Neuron (in vitro differentiated cells): ENCODE data around the gene SPRED2.

ENCODE experiments used
- H2AFZ ChIP-seq: one replicate; pipeline ENCODE4 v1.6.1; 2013; ENCODE audit warnings: low read depth, mild to moderate bottlenecking, inconsistent platforms, low read length, moderate library complexity
- H3K27me3 ChIP-seq: one replicate; pipeline ENCODE4 v1.6.1; 2013; ENCODE audit warnings: low read length; ENCODE audit not compliant: insufficient read depth
- H3K36me3 ChIP-seq: one replicate; pipeline ENCODE4 v1.6.1; 2013; ENCODE audit warnings: low read length; ENCODE audit not compliant: insufficient read depth
- H3K4me1 ChIP-seq: one replicate; pipeline ENCODE4 v1.6.1; 2013; ENCODE audit warnings: low read length; ENCODE audit not compliant: insufficient read depth
- H3K4me3 ChIP-seq: 2 replicates; pipeline ENCODE4 v1.5.1; 2013; ENCODE audit warnings: mild to moderate bottlenecking, low read length, moderate library complexity
- H3K9me3 ChIP-seq: one replicate; pipeline ENCODE4 v1.6.1; 2013; ENCODE audit warnings: low read length

The SPRED2 gene

DNA sequence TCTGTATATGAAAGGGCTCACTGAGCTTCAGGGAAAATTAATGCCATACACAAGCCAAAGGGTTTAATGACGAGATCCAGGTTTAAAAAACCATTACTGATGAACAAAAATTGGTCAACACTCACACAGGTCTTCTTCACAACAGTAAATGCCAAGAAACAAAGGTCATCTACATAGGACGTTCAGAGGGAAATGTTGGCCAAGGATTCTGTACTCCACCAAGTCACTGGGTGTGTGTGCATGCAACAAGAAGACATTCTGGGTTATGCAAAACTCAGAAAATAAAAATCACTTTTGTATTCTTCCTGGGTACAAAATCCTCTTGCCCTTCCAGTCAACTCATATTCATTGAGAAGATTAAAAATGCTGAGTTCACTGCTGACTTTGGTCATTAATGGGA is 126.5 kb downstream of the SPRED2 start:
- H3K27me3 ChIP-seq: no peaks in the 10 kb centered on the region
- H3K36me3 ChIP-seq: peaks cover 12% of the 10 kb centered on the region
- no peaks in the 10 kb centered on the region for H3K9me3 ChIP-seq
- H3K4me3 ChIP-seq: no peak overlapping the region
- no peak overlapping the region for H2AFZ ChIP-seq
- peaks cover 12% of the 10 kb centered on the region for H3K4me1 ChIP-seq

DNA sequence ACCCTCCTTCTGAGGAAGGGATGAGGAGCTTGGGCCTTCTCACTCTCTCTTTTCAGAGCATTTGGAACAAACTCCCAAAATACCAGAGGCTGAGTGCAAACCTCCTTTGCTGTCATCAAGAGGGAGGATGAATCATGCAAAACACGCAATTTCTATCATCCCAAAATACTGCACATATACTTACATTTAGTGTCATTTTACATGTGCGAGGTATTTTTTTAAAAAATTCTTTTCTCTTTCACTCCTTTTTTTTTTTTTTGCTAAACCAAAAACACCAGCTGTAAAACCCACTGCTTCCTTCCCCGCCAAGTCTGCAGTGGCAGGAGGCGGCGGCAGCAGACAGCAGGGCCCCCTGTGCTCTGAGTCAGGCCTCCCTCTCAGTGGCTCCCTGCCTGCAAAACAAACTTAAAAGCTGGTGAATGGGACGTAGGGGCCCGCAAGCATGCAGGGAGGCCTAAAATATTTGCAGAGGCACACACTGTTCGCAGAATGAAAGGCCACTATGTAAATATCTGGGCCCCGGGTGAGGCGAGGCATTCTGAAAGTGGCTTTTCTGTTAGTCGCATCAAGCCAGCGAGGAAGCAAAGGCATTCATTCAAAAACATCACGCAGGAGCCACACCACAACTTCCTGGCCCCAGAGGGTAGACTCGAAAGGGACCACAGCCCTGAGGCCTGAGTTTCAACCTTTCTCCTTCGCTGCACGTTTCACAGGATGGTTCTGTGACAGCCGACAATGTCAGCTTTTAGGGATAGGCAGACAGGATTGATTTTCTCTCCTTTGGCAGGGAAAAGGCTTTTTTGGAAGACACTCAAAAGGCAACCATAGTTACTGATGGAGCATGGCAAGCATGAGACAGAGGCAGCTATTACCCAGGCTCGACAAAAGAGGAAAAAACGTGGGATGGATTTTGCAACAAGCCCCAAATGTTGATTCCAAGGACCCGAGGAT is 131.4 kb downstream of the SPRED2 start:
- no peaks in the 10 kb centered on the region for H3K27me3 ChIP-seq
- H3K4me1 ChIP-seq: peaks cover 23% of the 10 kb centered on the region
- H3K36me3 ChIP-seq: no peaks in the 10 kb centered on the region
- peak overlapping the region; percentile 27 for H2AFZ ChIP-seq
- peak overlapping the region; percentile 43 for H3K4me3 ChIP-seq
- no peaks in the 10 kb centered on the region for H3K9me3 ChIP-seq

DNA sequence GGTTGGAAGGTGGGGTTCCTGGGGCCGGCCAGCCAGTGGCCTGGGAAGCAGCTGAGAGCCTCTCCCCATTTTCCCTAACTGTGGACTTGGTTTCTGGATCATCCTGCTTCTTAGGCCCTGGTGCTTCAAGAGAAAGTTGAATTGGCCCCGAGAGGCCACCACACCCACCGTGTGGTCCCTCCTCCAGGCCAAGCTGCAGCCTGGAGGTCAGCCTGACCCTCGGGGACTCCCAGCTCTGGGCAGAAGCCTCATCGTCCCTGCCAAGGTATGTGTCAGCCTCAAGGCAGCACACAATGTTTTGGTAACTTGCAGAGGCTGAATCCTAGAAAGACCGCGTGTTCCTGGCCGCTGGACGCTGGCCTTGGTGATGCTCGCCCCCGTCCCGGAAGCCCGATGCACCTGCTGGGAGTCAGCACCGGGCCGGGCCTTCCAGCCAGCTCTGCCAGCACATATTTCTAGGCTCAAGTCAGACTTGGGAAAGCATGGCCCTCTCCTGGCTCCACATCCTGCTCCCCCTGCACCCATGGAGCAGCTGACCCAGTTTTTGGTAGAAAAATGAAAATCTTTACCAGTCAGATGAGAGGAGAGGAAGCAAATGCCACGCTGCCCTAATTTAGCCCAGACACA is 132.2 kb downstream of the SPRED2 start:
- H3K36me3 ChIP-seq: no peaks in the 10 kb centered on the region
- no peaks in the 10 kb centered on the region for H3K27me3 ChIP-seq
- H3K4me3 ChIP-seq: peak overlapping the region; percentile 43
- H3K4me1 ChIP-seq: peaks cover 23% of the 10 kb centered on the region
- H2AFZ ChIP-seq: peak overlapping the region; percentile 27
- no peaks in the 10 kb centered on the region for H3K9me3 ChIP-seq

DNA sequence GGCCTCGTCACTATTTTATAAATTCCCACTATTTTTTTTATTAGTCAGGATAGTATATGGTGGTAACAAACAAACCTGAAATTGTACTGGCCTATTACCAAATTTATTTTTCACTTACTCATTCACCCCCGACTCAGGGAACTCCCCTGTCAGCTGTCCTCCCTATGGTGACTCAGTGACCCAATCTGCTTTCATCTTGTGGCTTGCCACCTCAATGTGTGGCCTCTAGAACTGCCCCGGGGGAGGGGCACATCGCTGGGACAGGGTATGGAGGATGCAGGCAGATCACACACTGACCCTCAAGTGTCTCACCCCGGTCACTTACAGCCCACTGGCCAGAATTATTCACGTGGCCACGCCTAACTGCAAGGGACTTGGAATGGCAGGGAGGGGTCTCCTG is 133.2 kb downstream of the SPRED2 start:
- peaks cover 28% of the 10 kb centered on the region for H3K4me1 ChIP-seq
- no peaks in the 10 kb centered on the region for H3K27me3 ChIP-seq
- no peak overlapping the region for H3K4me3 ChIP-seq
- no peaks in the 10 kb centered on the region for H3K36me3 ChIP-seq
- no peak overlapping the region for H2AFZ ChIP-seq
- no peaks in the 10 kb centered on the region for H3K9me3 ChIP-seq

DNA sequence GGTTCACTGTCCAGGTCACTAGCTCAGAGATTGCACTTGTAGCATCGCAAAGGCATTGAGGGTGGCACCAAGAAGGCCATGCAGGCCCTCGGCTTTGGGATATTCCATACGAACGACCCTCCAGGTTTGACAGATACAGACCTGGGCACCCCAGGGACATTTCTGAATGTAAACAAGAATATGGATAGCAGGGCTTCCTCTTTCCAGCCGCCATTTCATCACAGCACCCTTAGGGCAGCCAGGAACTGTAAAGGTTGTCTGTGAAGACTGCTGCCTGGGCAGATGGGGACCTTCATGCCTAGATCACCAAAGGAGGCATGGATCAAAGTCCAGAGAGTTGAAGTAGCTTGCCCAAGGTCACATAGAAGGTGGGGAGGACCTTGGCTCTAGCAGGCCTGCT is 134.3 kb downstream of the SPRED2 start:
- Histone ChIP-seq H2AFZ (no peak overlapping the region), H3K36me3 (no peaks in the 10 kb centered on the region), H3K4me3 (no peak overlapping the region), H3K9me3 (no peaks in the 10 kb centered on the region), H3K4me1 (peaks cover 28% of the 10 kb centered on the region), H3K27me3 (no peaks in the 10 kb centered on the region)

DNA sequence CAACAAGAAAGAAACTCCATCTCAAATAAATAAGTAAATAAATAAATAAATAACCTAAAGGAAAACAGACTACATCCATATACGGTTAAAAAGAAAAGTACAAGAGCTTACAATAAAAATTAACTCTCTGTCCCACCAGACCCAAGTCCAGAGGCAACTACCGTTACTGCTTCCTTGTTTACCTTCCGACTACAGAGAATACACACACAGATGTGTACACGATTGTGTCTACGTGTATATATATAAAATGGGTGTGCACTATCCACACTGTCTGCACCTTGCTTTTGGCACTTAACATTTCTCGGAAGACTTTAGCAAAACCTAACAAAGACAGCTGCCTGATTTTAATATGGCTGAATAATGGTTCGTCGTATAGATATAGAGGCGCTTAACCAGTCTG is 134.9 kb downstream of the SPRED2 start:
- Histone ChIP-seq H3K27me3 (no peaks in the 10 kb centered on the region), H3K36me3 (no peaks in the 10 kb centered on the region), H3K4me1 (peaks cover 28% of the 10 kb centered on the region), H2AFZ (no peak overlapping the region), H3K9me3 (no peaks in the 10 kb centered on the region), H3K4me3 (no peak overlapping the region)

DNA sequence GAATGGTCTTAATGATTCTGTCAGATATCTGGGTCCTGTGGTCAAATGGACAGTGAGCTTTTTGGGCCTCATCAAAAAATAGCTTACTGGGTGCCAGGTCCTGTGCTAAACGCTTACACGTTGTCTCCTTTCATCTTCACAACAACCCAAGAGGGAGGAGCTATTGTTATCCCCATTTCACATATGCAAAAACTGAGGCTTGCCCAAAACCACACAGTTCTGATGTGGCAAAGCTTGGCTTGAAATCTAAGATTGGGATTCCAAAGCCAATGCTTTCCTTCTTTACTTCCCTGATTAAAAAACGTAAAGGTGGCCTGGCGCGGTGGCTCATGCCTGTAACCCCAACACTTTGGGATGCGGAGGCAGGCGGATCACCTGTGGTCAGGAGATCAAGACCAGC is 135.4 kb downstream of the SPRED2 start:
- Histone ChIP-seq H2AFZ (no peak overlapping the region), H3K4me1 (peaks cover 26% of the 10 kb centered on the region), H3K27me3 (no peaks in the 10 kb centered on the region), H3K36me3 (no peaks in the 10 kb centered on the region), H3K4me3 (no peak overlapping the region), H3K9me3 (no peaks in the 10 kb centered on the region)

DNA sequence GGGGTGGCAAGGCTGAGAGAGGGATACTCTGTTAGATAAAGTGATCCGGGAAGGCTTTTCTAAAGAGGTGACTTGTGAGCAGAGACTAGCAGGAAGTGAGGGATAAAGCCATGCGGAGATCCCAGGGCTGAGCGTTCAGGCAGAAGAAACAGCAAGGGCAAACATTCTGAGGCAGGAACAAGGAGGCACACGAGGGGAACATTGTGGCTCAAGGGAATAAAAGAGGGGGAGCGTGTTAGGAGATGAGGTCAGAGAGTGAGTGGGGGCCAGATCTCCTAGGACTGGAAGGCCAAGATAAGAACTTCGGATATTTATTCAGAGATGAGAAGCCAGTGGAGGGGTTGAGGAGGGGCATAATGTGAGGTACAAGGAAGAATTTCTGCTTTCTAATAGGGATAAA is 137.7 kb downstream of the SPRED2 start:
- H3K36me3 ChIP-seq: no peaks in the 10 kb centered on the region
- H3K27me3 ChIP-seq: no peaks in the 10 kb centered on the region
- H3K4me3 ChIP-seq: no peak overlapping the region
- peaks cover 5% of the 10 kb centered on the region for H3K4me1 ChIP-seq
- H3K9me3 ChIP-seq: no peaks in the 10 kb centered on the region
- no peak overlapping the region for H2AFZ ChIP-seq

DNA sequence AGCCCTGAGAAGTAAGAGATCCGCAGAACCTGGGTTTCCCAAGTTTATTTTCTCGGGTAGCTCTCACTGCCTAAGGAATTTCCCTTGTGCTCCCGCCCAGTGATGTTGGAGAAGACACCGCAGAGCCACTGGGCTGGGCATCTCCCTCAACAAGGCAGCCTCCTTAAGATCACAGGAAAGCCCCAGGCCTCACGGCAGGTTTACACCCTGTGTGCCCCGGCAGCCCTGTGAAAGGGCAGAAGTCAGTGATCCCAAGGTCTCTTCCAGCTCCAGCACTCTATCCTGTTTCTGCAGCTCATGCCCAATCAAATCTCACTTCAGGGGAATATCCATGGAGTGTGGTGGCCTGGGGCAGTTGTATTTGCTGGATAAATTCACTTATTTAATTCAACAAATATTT is 138.3 kb downstream of the SPRED2 start:
- no peak overlapping the region for H2AFZ ChIP-seq
- no peaks in the 10 kb centered on the region for H3K36me3 ChIP-seq
- H3K27me3 ChIP-seq: no peaks in the 10 kb centered on the region
- no peak overlapping the region for H3K4me3 ChIP-seq
- no peaks in the 10 kb centered on the region for H3K9me3 ChIP-seq
- H3K4me1 ChIP-seq: peaks cover 5% of the 10 kb centered on the region

DNA sequence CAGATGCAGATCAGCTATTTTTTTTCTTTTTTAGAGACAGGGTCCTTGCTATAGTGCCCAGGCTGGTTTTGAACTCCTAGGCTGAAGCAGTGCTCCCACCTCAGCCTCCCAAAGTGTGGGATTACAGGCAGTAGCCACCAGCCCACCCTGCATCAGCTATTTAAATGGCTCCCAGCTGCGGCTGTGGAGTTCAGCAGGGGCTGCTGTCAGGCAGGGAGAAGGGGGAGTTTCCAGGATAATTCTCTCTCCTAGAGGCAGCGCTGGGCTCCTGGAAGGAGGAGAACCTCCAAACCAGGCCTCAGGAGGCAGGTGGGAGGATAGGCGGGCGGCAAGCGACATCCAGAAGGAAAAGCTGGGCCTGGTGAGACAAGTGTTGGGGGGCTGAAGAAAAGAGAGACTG is 139.0 kb downstream of the SPRED2 start:
- H3K9me3 ChIP-seq: no peaks in the 10 kb centered on the region
- H3K4me3 ChIP-seq: no peak overlapping the region
- H2AFZ ChIP-seq: no peak overlapping the region
- peaks cover 5% of the 10 kb centered on the region for H3K4me1 ChIP-seq
- H3K36me3 ChIP-seq: no peaks in the 10 kb centered on the region
- H3K27me3 ChIP-seq: no peaks in the 10 kb centered on the region

DNA sequence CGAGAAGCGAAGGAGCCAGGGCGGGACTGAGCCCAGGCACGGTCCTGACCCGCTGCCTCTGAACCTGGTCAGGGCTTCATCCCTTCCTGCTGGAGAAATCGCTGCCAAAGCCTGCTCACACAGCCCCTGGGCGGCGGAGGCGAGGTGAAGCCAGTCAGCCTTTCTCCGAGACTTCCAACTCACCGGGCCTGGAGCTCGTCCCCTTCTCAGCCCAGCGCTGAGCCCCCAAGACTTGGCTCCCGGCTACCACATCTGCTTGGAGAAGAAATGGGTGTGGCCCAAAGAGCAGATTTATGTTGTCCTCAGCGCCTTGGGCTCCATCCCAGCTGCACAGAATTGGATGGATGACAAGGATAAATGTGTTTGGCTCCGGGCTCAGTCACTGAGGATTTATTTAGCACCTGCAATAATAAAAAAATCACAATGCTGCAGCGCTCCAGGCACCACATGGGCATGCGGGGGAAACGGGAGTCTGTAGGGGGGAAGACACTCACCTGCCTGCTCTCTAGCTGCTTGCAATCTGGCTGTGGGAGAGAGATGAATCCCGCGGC is 139.9 kb downstream of the SPRED2 start:
- no peaks in the 10 kb centered on the region for H3K36me3 ChIP-seq
- peaks cover 5% of the 10 kb centered on the region for H3K4me1 ChIP-seq
- no peak overlapping the region for H2AFZ ChIP-seq
- no peaks in the 10 kb centered on the region for H3K27me3 ChIP-seq
- no peak overlapping the region for H3K4me3 ChIP-seq
- no peaks in the 10 kb centered on the region for H3K9me3 ChIP-seq

DNA sequence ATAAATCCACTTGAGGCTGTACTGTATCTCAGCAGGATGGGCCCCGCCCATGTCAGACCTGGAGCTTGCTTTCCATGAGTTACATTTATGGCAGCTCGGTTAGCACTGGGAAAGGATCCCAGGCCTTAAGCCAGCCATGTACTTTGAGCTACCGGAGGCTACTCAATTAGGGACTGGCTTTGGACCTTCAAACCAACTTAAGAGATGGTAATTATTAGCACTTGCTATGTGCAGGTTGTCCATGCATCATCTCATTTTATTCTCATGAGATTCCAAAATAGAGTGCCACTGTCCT is 140.3 kb downstream of the SPRED2 start:
- H3K4me1 ChIP-seq: peaks cover 5% of the 10 kb centered on the region
- H3K4me3 ChIP-seq: no peak overlapping the region
- H3K36me3 ChIP-seq: no peaks in the 10 kb centered on the region
- no peak overlapping the region for H2AFZ ChIP-seq
- H3K9me3 ChIP-seq: no peaks in the 10 kb centered on the region
- no peaks in the 10 kb centered on the region for H3K27me3 ChIP-seq

DNA sequence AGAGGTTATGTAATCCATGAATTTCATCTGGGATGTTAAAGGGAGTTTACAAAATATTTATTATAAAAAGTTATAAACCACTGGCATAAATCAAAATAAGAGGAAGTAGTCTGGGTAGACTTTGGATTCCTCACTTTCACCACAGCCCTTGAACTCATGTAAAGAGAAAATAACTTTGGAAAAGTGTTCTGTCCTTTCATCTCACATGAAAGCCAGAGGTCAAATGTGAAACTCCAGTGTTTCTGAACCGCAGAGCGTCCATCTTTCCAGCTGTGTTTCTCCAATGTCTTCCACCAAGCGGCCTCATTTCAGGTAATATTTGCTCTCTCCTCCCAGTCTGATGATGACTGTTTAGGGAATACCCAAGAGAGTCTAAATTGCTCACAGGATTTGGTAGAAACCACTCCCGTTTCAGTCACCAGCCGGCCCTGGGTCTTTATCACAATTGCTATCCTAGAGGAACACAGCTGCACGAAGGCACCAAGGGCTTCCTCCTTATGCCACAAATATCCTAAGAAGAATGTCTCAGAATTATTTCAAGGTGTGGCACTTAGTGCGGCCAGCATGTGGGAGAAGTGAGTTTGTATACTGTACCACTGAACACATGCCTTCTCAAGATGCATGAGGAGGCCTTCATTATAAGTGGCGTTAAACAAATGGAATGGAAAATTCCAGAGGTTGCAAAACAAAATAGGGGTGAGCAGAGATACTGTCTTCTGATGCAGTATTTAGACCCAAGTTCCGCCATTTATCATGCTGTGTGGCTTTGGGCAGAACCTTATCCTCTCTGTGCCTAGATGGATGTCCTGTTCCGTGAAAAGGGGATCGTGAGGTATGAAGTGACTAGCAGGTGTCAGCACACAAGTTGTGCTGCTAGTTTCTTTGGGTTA is 140.9 kb downstream of the SPRED2 start:
- H3K36me3 ChIP-seq: no peaks in the 10 kb centered on the region
- H2AFZ ChIP-seq: no peak overlapping the region
- H3K9me3 ChIP-seq: no peaks in the 10 kb centered on the region
- H3K27me3 ChIP-seq: no peaks in the 10 kb centered on the region
- H3K4me1 ChIP-seq: peaks cover 5% of the 10 kb centered on the region
- H3K4me3 ChIP-seq: no peak overlapping the region
